ENCODE data around the gene AMOTL1.

- TF ChIP-seq POLR2A (IDR thresholded peaks at IDR 0.05) (no peak), CTCF (IDR thresholded peaks at IDR 0.05) (no peak)
Observed at GRCh38 chr11:94734563-94735275, 33.4 kb upstream of the AMOTL1 start.

Data from adrenal gland (tissue), 5 donors.